Liver (tissue), 3 donors: Measurements from ENCODE around the gene GMEB1.

Experiments used
- JUND ChIP-seq, 2 donors: IDR thresholded peaks; 2 replicates each; pipeline ENCODE4 v1.6.1; 2016; ENCODE audit warnings: antibody characterized with exemption in 2 of 2
- SP1 ChIP-seq: IDR thresholded peaks from 2 replicates; pipeline ENCODE4 v1.6.1; 2018; ENCODE audit warnings: antibody characterized with exemption, mild to moderate bottlenecking
- TAF1 ChIP-seq: conservative IDR thresholded peaks from 2 replicates; pipeline ENCODE4 v1.6.1; 2016; ENCODE audit warnings: antibody characterized with exemption, mild to moderate bottlenecking
- YY1 ChIP-seq: IDR thresholded peaks from 2 replicates; pipeline ENCODE4 v1.6.1; 2016; ENCODE audit warnings: antibody characterized with exemption, mild to moderate bottlenecking
- TF ChIP-seq, protein P1 (sequence below): fragments of 150-350 bp; IDR thresholded peaks from 2 replicates; pipeline ENCODE4 v1.5.1; 2017; ENCODE audit warnings: improper control_type of control experiment, low read depth, low read length; ENCODE audit not compliant: missing input control
- TF ChIP-seq, protein P2 (sequence below): IDR thresholded peaks from 2 replicates; pipeline ENCODE4 v1.6.1; 2016; ENCODE audit warnings: antibody characterized with exemption
- donor health status: healthy.
- donor health status: healthy.

DNA sequence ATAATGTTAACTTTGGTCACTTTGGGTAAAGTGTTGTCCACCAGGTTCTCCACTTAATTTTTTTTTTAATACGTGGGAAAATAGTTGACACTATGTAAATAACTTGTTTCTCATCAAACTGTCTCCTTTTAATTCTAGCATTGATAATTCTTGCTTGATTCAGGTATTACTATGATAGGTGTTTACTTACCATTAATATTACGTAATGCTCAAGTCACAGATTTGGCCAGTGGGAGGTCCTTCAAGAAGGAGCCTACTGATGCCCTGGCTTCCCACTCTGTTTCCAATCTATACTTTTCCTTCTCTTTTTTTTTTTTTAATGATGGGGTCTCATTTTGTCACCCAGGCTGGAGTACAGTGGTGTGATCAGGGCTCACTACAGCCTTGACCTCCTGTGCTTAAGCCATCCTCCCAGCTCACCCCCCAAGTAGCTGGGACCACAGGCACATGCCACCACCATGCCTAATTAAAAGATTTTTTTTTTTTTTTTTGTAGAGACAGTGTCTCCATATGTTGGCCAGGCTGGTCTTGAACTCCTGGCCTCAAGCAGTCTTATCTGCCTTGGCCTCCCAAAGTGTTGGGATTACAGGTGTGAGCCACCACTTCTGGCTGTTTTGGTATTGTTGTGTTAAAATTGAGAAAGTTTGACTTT, 98.1 kb downstream of the GMEB1 start:
- TF ChIP-seq, protein P1, sequence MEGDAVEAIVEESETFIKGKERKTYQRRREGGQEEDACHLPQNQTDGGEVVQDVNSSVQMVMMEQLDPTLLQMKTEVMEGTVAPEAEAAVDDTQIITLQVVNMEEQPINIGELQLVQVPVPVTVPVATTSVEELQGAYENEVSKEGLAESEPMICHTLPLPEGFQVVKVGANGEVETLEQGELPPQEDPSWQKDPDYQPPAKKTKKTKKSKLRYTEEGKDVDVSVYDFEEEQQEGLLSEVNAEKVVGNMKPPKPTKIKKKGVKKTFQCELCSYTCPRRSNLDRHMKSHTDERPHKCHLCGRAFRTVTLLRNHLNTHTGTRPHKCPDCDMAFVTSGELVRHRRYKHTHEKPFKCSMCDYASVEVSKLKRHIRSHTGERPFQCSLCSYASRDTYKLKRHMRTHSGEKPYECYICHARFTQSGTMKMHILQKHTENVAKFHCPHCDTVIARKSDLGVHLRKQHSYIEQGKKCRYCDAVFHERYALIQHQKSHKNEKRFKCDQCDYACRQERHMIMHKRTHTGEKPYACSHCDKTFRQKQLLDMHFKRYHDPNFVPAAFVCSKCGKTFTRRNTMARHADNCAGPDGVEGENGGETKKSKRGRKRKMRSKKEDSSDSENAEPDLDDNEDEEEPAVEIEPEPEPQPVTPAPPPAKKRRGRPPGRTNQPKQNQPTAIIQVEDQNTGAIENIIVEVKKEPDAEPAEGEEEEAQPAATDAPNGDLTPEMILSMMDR, result no peak
- TF ChIP-seq SP1, result no peak
- TF ChIP-seq YY1, result no peak
- TF ChIP-seq JUND (IDR thresholded peaks at IDR 0.05), result no peak
- TF ChIP-seq, protein P2, sequence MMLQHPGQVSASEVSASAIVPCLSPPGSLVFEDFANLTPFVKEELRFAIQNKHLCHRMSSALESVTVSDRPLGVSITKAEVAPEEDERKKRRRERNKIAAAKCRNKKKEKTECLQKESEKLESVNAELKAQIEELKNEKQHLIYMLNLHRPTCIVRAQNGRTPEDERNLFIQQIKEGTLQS, result no peak
- no peak for TF ChIP-seq TAF1
